ENCODE data around the gene CPE. TPM values are rescaled to one million over a fixed set of nuclear protein-coding genes. Genes with fewer than 3 reads are reported as not detected.

The CPE gene
- total RNA-seq, 2 donors from 2014 or later, result 71.6 to 108 TPM

GRCh38 chr4:165475706-165476070 is 96.9 kb downstream of the CPE start:
- intact Hi-C loops (cut with DNase I), result no loop called here
- Histone ChIP-seq H3K36me3 (replicated peaks in 1 of 2; ENCODE audit: insufficient read depth in 1 of 2, low read depth in 2 of 2) (no peaks in the 10 kb centered on the region), H3K4me3 (no peak overlapping the region), H3K27me3 (no peaks in the 10 kb centered on the region), H3K27ac (no peak overlapping the region), H3K4me1 (no peaks in the 10 kb centered on the region), H3K9me3 (peaks cover 0 to 4% (median 0%) of the 10 kb centered on the region in 3 donors)
- ATAC-seq (no peak), DNase-seq (no peak)
- 92 to 98% methylated on average over 4 of the region's 4 CpGs for WGBS, 2 donors
- TF ChIP-seq CTCF (IDR thresholded peaks at IDR 0.05) (no peak), POLR2A (IDR thresholded peaks at IDR 0.05) (no peak)

GRCh38 chr4:165476214-165477098 is 97.6 kb downstream of the CPE start:
- intact Hi-C loops (cut with DNase I), result no loop called here
- H3K36me3 ChIP-seq (replicated peaks in 1 of 2; ENCODE audit: insufficient read depth in 1 of 2, low read depth in 2 of 2), result no peaks in the 10 kb centered on the region
- H3K4me1 ChIP-seq, result no peaks in the 10 kb centered on the region
- DNase-seq (no peak), ATAC-seq (no peak)
- peaks cover 0 to 4% (median 0%) of the 10 kb centered on the region in 3 donors for H3K9me3 ChIP-seq
- WGBS, 2 donors, result 89 to 91% methylated on average over 14 of the region's 14 CpGs
- H3K27ac ChIP-seq, result no peak overlapping the region
- H3K27me3 ChIP-seq, result no peaks in the 10 kb centered on the region
- H3K4me3 ChIP-seq, result no peak overlapping the region
- TF ChIP-seq CTCF (IDR thresholded peaks at IDR 0.05) (no peak), POLR2A (IDR thresholded peaks at IDR 0.05) (no peak)

- Histone ChIP-seq H3K36me3 (replicated peaks in 1 of 2; ENCODE audit: insufficient read depth in 1 of 2, low read depth in 2 of 2) (no peaks in the 10 kb centered on the region), H3K27me3 (no peaks in the 10 kb centered on the region), H3K4me1 (no peaks in the 10 kb centered on the region), H3K4me3 (no peak overlapping the region), H3K27ac (no peak overlapping the region), H3K9me3 (peaks cover 0 to 4% (median 0%) of the 10 kb centered on the region in 3 donors)
- no peak for DNase-seq
- ATAC-seq, result no peak
- 83 to 84% methylated on average over 4 of the region's 4 CpGs for WGBS, 2 donors
- no peak for TF ChIP-seq POLR2A (IDR thresholded peaks at IDR 0.05)
- no peak for TF ChIP-seq CTCF (IDR thresholded peaks at IDR 0.05)
- intact Hi-C loops (cut with DNase I), result no loop called here
Measured at GRCh38 chr4:165477799-165478198, 99.0 kb downstream of the CPE start.

GRCh38 chr4:165478260-165478659 is 99.5 kb downstream of the CPE start:
- H3K4me3 ChIP-seq, result no peak overlapping the region
- TF ChIP-seq CTCF (IDR thresholded peaks at IDR 0.05), result no peak
- TF ChIP-seq POLR2A (IDR thresholded peaks at IDR 0.05), result no peak
- ATAC-seq (no peak), DNase-seq (no peak)
- H3K36me3 ChIP-seq (replicated peaks in 1 of 2; ENCODE audit: insufficient read depth in 1 of 2, low read depth in 2 of 2), result no peaks in the 10 kb centered on the region
- WGBS, 2 donors, result 88 to 95% methylated on average over 1 of the region's 1 CpG
- no peak overlapping the region for H3K27ac ChIP-seq
- no peaks in the 10 kb centered on the region for H3K27me3 ChIP-seq
- peaks cover 0 to 2% (median 0%) of the 10 kb centered on the region in 3 donors for H3K9me3 ChIP-seq
- intact Hi-C loops (cut with DNase I), result no loop called here
- no peaks in the 10 kb centered on the region for H3K4me1 ChIP-seq

Data from body of pancreas (tissue), 4 donors.